Cardiac fibroblast (primary cell): ENCODE results near the gene P2RX5.
"Not testable (repeated sequence)": the region's sequence is repeated elsewhere in the genome, so short reads cannot be mapped to it uniquely, and the experiment has no call there.

Experiments
- DNase-seq, 2 donors: peaks; one replicate each; pipeline versions ENCODE4 v3.0.0 to v3.0.0-alpha.2; 2010; ENCODE audit warnings: low read depth in 2 of 2
- H3K4me3 ChIP-seq, 2 donors: replicated peaks in 1 of 2; 1 replicate in 1 of 2; 2 replicates in 1 of 2; pipeline ENCODE4 v1.5.1; 2011; ENCODE audit warnings: low read depth in 2 of 2, low read length in 2 of 2, mild to moderate bottlenecking in 2 of 2, moderate library complexity in 1 of 2
- CTCF ChIP-seq: IDR thresholded peaks from one replicate; pipeline ENCODE4 v1.5.1; 2011; ENCODE audit warnings: low read depth, mild to moderate bottlenecking, low read length, inconsistent platforms

Gene P2RX5

GRCh38 chr17:3712811-3713463, 17.0 kb upstream of the P2RX5 start:
- H3K4me3 ChIP-seq, result no peak overlapping the region
- TF ChIP-seq CTCF, result no peak
- no peak for DNase-seq

DNA sequence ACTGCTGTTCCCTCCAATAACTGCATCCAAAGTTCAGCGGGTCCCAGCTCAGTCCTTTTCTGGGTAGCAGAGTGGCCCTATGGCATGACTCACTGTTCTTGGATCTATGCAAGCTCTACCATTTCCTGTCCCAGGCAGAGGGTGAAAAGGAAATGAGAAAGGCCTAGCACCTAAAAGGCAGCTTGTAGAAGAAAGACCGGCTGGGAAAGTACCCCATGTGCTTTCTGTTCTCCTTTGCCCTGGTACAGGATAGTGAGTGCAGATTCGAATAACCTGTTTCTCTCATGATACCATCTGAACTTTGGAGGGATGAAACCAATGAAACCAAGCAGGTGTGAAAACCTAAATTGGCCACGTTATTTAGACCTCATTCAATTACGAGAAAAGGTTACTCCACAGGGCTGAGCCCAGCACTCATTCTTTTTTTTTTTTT, 15.0 kb upstream of the P2RX5 start:
- no peak overlapping the region for H3K4me3 ChIP-seq
- peak; percentile 61 to 82 for DNase-seq
- TF ChIP-seq CTCF, result no peak

DNA sequence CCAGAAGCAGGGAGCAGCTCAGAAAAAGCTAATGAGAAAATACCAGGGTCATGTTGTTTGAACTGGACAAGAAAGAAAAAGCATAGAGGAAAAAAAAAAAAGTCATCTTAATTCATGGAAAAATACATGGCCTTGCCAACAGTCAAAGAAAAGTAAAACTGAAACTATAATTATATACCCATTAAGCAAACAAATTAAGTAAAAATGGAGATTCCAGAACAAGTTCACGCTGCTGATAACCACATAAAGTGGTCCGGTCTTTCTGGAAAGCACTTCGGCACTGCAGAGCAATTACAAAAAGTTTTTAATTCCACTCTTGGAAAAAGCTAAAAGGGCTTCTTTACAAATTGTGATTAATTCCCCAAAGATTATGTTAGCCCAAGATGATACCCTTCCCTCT, 12.4 kb upstream of the P2RX5 start:
- no peak for DNase-seq
- no peak for TF ChIP-seq CTCF
- no peak overlapping the region for H3K4me3 ChIP-seq

GRCh38 chr17:3705718-3705984, 9.7 kb upstream of the P2RX5 start:
- not testable (repeated sequence) for H3K4me3 ChIP-seq

DNA sequence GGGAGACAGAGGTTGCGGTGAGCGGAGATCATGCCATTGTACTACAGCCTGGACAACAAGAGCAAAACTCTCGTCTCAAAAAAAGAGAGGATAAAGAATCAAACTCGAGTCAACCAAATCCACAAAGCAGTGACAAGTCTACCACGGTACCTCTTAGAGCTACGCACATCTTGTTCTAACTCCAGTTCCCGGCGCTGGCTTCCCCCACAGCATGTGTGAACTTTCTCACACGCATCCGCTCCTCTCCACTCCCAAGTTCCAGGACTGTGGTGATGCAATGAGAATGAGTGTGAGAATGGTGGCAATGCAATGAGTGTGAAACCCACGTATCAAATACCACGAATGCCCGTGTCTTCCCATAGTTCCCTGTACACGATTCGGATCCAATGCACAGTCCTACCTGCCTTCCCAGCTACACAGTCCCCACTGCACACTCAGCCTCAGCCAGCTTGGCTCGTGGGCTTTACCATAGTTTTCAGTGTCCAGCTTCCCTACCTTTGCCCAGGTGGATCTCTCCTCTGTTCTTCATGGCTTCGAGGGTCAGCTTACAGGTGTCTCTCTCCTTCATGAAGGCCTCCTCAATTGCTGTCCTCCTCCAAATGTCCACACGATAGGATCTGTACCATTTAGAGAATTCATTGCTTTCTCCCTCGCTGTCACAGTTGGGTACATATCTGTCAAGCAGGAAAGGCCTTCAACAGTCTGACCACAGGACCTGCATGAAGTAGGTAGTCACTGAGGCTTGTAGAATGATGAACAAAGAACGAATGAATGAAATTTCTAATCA, 9.2 kb upstream of the P2RX5 start:
- no peak for DNase-seq
- TF ChIP-seq CTCF, result no peak
- no peak overlapping the region for H3K4me3 ChIP-seq

More at GRCh38 chr17:3705718-3705984, 9.7 kb upstream of the P2RX5 start:
- not testable (repeated sequence) for DNase-seq

- not testable (repeated sequence) for DNase-seq, H3K4me3 ChIP-seq
These were observed 6.1 kb upstream of the P2RX5 start for GRCh38 chr17:3702041-3702539.

DNA sequence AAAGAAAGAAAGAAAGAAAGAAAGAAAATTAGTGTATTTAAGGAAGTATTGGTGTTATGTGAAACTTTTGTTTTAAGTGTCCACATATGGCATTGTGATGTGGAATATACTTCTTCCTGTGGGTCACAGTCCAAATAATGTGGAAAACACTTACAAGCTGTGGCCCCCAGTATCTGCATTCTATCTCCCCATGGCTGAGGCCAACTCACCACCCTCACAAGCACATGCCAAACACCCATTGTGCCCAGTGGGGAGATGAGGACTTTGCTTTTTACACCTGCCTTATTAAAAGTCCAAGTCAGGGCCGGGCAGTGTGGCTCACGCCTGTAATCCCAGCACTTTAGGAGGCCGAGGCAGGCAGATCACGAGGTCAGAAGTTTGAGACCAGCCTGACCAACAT, 4.0 kb upstream of the P2RX5 start:
- DNase-seq, result no peak
- TF ChIP-seq CTCF, result no peak
- H3K4me3 ChIP-seq, result no peak overlapping the region

DNA sequence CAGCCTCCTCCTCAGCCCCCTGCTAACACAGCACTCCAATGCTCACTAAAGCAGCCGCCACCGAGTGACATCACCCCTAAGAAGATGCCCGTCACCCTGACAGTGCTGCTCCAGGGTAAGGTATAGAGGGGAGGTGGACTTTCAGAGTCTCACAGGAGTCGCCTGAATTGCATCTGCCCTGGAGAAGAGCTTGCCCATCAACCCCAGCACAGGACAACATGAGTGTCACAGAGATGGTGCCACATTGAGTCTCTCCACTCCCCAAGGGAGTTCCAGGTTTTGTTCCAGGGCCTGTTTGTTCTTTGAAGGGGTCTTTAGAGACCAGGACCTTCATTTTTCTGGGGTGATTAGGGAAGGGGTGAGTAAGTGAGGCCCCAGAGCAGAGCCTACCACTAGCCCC, 2.2 kb upstream of the P2RX5 start:
- no peak for TF ChIP-seq CTCF
- DNase-seq, result no peak

More for the DNA sequence above, 2.2 kb upstream of the P2RX5 start:
- no peak overlapping the region for H3K4me3 ChIP-seq
